HG02970 (cell line): ENCODE data around the gene MKRN1.
"Not testable (repeated sequence)": the region's sequence is repeated elsewhere in the genome, so short reads cannot be mapped to it uniquely, and the experiment has no call there.

Source experiments
- ATAC-seq: cut with Tn5 transposase; IDR thresholded peaks from one replicate; pipeline ENCODE4 v1.9.1; 2021; ENCODE audit warnings: mild to moderate bottlenecking, moderate library complexity, moderate number of reproducible peaks; ENCODE audit not compliant: unreplicated experiment, low FRiP score

MKRN1 gene

DNA sequence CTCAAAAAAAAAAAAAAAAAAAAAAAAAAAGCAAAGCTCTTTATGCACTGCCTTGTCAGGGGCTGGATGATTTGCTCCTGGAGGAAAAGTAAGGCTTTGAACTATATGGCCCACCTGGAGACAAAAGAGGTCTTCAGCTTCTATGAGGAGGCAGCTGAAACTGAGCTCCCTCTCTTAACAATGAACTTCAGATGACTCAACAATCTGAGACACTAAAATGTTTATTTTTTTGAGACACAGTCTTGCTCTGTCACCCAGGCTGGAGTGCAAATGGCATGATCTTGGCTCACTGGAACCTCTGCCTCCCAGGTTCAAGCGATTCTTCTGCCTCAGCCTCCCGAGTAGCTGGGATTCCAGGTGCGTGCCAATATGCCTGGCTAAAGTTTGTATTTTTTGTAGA lies 38.7 kb downstream of the MKRN1 start:
- no peak for ATAC-seq

DNA sequence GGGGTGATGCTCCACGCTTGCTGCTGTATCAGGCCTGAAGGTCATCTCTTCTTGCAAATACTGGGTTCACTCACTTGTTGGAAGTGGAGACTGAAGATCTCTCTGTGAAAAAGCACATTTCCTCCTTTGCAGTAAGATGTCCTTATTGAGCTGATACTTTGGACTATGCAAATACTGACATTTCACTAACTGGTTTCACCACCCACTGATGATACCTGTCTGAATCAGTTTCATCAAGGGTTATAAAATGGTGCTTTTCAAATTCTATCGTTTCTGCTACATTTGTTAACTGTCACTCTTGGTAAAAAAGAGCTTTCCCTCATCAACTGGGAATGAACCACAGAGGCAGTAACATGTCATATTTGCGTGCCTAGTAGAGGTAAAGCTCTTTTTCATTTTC lies 39.9 kb downstream of the MKRN1 start:
- ATAC-seq: no peak

DNA sequence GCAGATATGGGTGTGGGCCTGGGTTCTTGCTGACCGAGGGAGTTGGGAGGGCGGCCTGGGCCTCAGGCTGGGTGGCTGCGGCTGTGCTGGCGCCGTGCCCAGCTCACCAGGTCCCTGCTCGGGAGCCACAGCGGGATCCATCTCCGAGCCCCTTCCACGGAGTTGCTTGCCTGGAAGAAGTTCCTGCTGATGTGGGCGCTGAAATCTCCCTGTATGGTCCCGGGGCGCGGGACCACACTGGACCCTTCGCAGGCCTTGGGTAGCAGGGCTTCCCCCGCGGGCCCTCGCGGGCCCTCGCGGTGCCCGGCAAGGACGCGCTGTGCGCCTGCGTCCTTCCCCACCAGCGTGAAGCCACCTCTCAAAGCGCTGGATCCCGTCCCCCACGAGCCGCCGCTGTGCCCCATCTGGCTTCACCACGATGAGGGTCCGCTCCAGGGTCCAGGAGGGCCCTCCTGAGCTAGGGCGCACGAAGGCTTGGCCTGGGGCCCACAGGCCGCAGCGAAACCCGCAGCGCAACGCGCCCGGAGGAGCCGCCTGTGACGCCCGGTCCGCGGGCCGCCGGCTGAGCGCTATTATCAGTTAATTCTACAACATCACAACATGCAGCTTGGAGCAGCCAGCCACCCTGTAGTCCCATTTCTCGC lies 43.9 kb downstream of the MKRN1 start:
- no peak for ATAC-seq

DNA sequence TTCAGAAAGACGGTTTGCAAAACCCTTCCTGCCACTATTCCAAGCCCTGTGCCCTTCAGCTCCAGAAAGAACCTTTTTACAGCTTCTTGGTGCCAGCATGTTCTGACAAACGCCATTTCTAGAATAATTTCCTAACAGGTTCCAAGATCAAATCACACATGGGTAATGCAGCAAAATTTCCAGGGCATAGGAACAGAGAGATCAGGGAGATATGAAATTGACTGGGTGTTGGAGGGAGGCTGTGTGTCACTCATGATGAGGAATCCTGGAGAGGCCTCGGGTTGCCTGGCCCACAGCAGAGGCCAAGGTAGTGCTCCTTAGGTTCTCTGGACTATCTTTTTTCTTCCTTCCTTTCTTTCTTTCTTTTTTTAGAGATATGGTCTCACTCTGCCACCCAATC lies 45.9 kb downstream of the MKRN1 start:
- no peak for ATAC-seq

DNA sequence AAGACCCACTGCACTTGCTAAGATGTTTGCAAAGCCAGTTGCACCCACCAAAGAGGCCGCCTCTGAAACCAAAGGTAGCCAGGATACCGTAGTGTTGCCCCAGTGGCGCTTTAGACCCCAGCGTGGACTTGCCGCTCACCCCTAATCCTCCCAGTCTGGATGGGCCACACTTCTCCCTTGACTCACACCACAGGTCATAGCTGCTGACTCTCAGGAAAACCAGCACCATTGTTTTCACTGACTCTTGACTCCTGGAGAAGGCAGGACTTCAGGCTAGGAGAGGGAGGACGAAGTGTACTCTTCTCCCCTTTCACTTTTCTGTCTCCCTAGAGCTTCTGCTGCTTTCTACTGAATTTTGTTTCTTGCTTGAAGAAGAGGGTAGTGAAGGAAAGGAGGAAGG lies 53.2 kb downstream of the MKRN1 start:
- ATAC-seq: no peak

DNA sequence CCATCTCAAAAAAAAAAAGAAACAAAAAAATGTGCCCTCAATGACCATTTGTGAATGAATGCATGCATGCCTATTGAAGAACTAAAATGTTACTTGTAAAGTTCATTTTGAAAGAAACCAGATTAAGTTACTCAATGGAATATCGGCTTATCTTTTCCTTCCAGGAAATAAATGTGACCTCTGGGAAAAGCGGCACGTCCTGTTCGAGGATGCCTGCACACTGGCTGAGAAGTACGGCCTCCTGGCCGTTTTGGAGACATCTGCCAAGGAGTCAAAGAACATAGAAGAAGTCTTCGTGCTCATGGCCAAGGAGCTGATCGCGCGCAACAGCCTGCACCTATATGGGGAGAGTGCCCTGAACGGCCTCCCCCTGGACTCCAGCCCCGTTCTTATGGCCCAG lies 53.6 kb downstream of the MKRN1 start:
- no peak for ATAC-seq

DNA sequence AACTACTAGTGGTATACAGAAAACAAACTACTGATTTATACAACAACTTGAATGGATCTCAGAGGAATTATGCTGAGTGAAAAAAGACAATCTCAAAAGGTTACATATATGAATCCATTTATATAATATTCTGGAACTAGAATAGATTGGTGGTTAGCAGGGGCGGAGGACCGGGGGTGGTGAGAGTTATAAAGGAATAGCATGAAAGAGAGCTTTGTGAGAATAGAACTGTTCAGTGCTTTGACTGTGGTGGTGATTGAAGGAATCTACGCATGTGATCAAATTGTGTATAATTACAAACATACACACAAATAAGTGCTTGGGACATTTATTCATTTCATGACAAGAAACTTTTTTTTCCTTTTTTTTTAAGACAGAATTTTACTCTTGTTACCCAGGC lies 55.8 kb downstream of the MKRN1 start:
- no peak for ATAC-seq

DNA sequence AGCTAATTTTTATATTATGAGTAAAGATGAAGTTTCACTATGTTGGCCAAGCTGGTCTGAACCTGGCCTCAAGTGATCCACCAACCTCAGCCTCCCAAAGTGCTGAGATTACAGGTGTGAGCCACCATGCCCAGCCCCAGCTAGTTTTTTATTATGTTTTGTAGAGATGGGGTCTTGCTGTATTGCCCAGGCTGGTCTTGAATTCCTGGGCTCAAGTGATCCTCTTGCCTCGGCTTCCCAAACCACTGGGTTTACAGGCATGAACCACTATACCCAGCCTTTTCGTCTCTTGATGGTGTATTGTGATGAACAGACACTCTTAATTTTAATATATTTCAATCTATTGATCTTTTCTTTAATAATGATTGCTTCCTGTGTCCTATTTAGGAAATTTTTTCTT lies 57.8 kb downstream of the MKRN1 start:
- ATAC-seq: no peak

DNA sequence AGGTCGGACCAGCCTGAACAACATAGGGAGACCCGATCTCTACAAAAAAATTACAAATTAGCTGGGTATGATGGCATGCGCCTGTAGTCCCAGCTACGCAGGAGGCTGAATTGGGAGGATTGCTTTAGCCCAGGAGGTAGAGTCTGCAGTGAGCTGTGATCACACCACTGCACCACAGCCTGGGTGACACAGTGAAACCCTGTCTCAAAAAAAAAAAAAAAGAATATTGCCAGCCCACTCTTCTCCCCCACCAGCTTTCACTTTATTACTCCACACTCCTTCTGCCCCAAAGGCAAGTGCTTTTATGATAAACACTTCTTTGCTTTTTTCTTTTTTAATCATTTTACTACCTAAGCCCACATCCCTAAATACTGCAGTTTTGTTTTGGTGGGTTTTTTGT lies 60.7 kb downstream of the MKRN1 start:
- no peak for ATAC-seq

DNA sequence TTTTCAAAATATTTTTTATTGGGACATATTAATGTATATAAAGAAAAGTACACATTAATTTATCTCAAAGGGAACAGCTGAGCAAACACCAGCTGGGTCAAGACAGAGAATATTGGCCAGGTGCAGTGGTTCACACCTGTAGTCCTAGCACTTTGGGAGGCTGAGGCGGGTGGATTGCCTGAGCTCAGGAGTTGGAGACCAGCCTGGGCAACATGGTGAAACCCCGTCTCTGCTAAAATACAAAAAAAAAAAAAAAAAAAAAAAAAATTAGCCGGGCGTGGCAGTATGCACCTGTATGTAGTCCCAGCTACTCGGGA lies 61.2 kb downstream of the MKRN1 start:
- ATAC-seq: not testable (repeated sequence)

DNA sequence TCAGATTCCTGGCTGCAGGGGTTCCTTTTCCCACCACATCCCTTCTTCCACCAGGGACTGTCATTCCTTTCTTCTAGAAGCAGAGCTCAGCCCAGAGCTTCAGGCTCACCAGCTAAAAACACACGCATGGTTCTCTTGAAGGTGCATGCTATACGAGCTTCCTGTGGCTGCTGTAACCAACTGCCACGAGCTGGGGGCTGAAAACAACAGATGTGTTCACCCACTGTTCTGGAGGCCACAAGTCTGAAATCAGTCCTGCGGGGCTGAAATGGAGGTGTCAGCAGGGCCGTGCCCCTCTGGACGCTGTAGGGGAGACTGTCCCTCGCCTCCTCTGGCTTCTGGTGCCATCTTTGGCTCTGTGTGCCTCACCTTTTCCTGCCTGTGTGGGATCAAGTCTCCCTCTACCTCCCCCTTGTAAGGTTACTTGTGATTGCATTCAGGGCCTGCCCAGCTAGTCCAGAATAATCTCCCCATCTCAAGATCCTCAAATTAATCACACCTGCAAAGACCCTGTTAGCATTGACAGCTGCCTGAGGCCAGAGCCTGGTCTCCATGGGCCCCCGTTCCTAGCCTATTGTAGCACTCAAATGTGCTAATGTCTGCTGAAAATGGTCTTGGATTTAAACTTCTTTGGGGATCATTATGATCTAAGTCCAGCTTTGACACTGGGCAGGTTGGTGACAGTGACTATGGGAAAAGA lies 61.7 kb downstream of the MKRN1 start:
- ATAC-seq: no peak

DNA sequence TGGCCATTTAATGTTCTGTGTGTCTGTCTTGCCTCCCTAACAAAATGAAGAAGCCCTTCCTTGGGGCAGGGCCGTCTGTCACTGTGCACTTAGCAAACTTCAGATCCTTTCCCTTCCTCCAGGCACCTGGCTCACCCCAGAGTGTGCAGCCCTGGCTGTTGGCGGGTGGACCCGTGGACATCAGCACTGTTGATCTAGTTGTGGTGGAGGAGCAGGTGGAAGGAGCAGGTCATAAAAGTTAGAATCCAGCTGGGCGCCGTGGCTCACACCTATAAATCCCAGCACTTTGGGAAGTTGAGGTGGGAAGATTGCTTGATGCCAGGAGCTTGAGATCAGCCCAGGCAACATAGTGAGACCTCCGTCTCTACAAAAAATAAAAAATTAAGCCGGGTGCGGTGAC lies 62.7 kb downstream of the MKRN1 start:
- no peak for ATAC-seq

DNA sequence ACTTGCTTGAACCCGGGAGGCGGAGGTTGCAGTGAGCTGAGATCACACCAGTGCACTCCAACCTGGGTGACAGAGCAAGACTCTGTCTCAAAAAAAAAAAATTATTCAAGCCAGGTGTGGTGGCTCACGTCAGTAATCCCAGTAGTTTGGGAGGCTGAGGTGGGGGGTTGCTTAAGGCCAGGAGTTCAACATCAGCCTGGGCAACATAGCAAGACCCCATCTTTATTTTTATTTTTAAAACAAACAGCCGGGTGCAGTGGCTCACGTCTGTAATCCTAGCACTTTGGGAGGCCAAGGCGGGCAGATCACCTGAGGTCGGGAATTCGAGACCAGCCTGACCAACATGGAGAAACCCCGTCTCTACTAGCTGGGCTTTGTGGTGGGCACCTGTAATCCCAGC lies 63.5 kb downstream of the MKRN1 start:
- not testable (repeated sequence) for ATAC-seq

DNA sequence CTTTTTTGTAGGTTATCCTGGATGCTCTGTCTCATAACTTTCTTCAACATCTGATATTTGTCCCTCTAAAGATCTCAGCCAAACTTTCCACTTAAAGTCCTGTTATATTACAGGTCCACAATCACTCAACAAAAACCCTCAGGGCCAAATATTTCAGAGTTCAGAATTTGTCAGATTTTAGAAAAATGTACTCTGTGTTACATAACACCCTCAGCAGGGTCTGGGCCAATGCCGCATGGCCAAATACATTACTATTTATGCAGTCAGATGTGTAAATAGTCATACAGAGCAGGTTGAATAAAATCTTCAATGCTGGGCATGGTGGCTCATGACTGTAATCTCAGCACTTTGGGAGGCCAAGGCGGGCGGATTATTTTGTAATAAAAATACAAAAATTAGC lies 63.9 kb downstream of the MKRN1 start:
- no peak for ATAC-seq

DNA sequence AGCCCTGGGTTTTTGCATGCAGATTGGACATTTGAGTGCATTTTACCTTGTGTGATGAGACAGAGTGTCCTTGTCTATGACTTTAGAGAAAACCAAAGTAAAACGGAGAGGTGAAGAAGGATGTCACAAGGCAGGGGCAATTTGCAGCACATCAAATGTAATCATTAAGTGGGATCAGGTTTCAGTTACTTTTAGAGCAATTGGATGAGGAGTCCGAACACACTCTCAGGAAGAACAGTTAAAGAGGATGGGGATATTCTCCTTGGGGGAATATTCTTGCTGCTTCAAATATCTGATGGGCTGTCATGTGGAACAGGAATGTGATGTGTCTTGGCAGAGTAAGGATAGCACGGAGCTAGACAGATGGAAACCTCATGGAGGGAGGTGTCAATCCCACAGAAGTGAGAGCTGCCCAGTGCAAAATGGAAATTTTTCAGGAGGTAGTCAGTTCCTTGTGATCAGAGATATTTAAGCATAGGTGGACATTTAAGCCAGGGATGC lies 74.7 kb downstream of the MKRN1 start:
- no peak for ATAC-seq

DNA sequence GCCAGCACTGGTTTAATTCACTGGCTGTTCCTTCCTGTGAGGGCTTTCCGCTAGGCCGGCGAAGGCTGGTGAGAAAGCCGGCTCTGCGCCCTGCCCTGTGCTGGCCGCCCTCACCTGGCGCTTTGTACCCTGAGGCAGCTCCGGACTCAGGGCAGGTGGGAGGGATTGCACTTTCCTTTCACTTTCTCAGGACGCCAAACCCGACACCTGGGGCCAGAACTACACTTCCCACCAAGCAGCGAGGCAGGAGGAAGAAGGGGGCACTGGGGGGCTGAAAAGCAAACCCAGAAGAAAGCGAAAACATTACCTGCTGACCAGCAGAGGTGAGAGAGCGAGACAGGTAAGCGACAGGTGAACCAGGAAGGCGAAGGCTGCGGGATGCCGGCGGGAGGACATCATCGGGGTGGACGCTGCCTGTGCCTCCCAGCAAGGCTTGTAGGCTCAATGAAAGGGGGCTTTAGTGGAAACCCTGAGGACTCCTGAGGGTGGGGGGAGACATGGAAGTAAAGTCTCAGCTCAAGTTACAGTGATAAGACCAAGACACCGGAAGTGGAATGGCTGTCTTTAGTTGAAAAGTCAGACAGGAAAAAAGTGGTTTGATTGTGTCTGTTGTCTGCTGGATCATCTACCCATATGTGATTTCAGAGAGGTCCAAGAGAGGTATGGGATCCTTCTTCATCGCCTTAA lies 75.3 kb downstream of the MKRN1 start, which contains the start of gene RAB19:
Gene RAB19 (plus strand): TSS at position 181 of the 687 bp plus-strand sequence. CDS start 3,589 bp downstream, outside the sequence.
- ATAC-seq: no peak
